ENCODE measurements around the gene CELSR1. TPM values are rescaled to one million over a fixed set of nuclear protein-coding genes. Genes with fewer than 3 reads are reported as not detected.

CELSR1 gene
- total RNA-seq, 1 donor from 2014 or later: 7.7 TPM

GRCh38 chr22:46421267-46421666 is 116.2 kb downstream of the CELSR1 start:
- Mint-ChIP-seq H3K4me3 (ENCODE audit: unreplicated experiment) (no peak overlapping the region), H3K9me3 (ENCODE audit: unreplicated experiment) (peaks cover 6% of the 10 kb centered on the region), H3K27ac (ENCODE audit: unreplicated experiment) (no peak overlapping the region)

GRCh38 chr22:46419754-46420571 is 117.5 kb downstream of the CELSR1 start:
- H3K4me3 Mint-ChIP-seq (ENCODE audit: unreplicated experiment): no peak overlapping the region
- no peak overlapping the region for H3K27ac Mint-ChIP-seq (ENCODE audit: unreplicated experiment)
- no peaks in the 10 kb centered on the region for H3K4me1 Mint-ChIP-seq (ENCODE audit: unreplicated experiment)
- H3K9me3 Mint-ChIP-seq (ENCODE audit: unreplicated experiment): no peaks in the 10 kb centered on the region
- H3K36me3 Mint-ChIP-seq (ENCODE audit: low read depth, unreplicated experiment): no peaks in the 10 kb centered on the region
- TF ChIP-seq CTCF (IDR thresholded peaks at IDR 0.05; ENCODE audit: unreplicated experiment): no peak
- no peak for DNase-seq (ENCODE audit: low spot score)
- no peaks in the 10 kb centered on the region for H3K27me3 Mint-ChIP-seq (ENCODE audit: unreplicated experiment)

More at GRCh38 chr22:46421267-46421666, 116.2 kb downstream of the CELSR1 start:
- Mint-ChIP-seq H3K4me1 (ENCODE audit: unreplicated experiment) (no peaks in the 10 kb centered on the region), H3K36me3 (ENCODE audit: low read depth, unreplicated experiment) (no peaks in the 10 kb centered on the region), H3K27me3 (ENCODE audit: unreplicated experiment) (no peaks in the 10 kb centered on the region)
- TF ChIP-seq CTCF (IDR thresholded peaks at IDR 0.05; ENCODE audit: unreplicated experiment): no peak
- no peak for DNase-seq (ENCODE audit: low spot score)

- H3K9me3 Mint-ChIP-seq (ENCODE audit: unreplicated experiment): no peaks in the 10 kb centered on the region
- DNase-seq (ENCODE audit: low spot score): no peak
- no peaks in the 10 kb centered on the region for H3K27me3 Mint-ChIP-seq (ENCODE audit: unreplicated experiment)
- no peak for TF ChIP-seq CTCF (IDR thresholded peaks at IDR 0.05; ENCODE audit: unreplicated experiment)
- no peaks in the 10 kb centered on the region for H3K36me3 Mint-ChIP-seq (ENCODE audit: low read depth, unreplicated experiment)
- no peak overlapping the region for H3K27ac Mint-ChIP-seq (ENCODE audit: unreplicated experiment)
- no peak overlapping the region for H3K4me3 Mint-ChIP-seq (ENCODE audit: unreplicated experiment)
- H3K4me1 Mint-ChIP-seq (ENCODE audit: unreplicated experiment): no peaks in the 10 kb centered on the region
Measured at GRCh38 chr22:46418827-46419226, 118.6 kb downstream of the CELSR1 start.

- H3K9me3 Mint-ChIP-seq (ENCODE audit: unreplicated experiment): no peaks in the 10 kb centered on the region
- H3K4me3 Mint-ChIP-seq (ENCODE audit: unreplicated experiment): no peak overlapping the region
- no peak for DNase-seq (ENCODE audit: low spot score)
- H3K4me1 Mint-ChIP-seq (ENCODE audit: unreplicated experiment): no peaks in the 10 kb centered on the region
- no peak for TF ChIP-seq CTCF (IDR thresholded peaks at IDR 0.05; ENCODE audit: unreplicated experiment)
- H3K27ac Mint-ChIP-seq (ENCODE audit: unreplicated experiment): no peak overlapping the region
- no peaks in the 10 kb centered on the region for H3K36me3 Mint-ChIP-seq (ENCODE audit: low read depth, unreplicated experiment)
- H3K27me3 Mint-ChIP-seq (ENCODE audit: unreplicated experiment): no peaks in the 10 kb centered on the region
Measured at GRCh38 chr22:46417769-46418168, 119.7 kb downstream of the CELSR1 start.

- TF ChIP-seq CTCF (IDR thresholded peaks at IDR 0.05; ENCODE audit: unreplicated experiment): no peak
- DNase-seq (ENCODE audit: low spot score): no peak
- no peak overlapping the region for H3K27ac Mint-ChIP-seq (ENCODE audit: unreplicated experiment)
- no peaks in the 10 kb centered on the region for H3K9me3 Mint-ChIP-seq (ENCODE audit: unreplicated experiment)
- H3K36me3 Mint-ChIP-seq (ENCODE audit: low read depth, unreplicated experiment): no peaks in the 10 kb centered on the region
- no peak overlapping the region for H3K4me3 Mint-ChIP-seq (ENCODE audit: unreplicated experiment)
- no peaks in the 10 kb centered on the region for H3K4me1 Mint-ChIP-seq (ENCODE audit: unreplicated experiment)
- no peaks in the 10 kb centered on the region for H3K27me3 Mint-ChIP-seq (ENCODE audit: unreplicated experiment)
Measured at GRCh38 chr22:46416891-46417580, 120.4 kb downstream of the CELSR1 start.

Data from endothelial cell (in vitro differentiated cells).